ENCODE data around the gene TNNC1.

Gene TNNC1

DNA sequence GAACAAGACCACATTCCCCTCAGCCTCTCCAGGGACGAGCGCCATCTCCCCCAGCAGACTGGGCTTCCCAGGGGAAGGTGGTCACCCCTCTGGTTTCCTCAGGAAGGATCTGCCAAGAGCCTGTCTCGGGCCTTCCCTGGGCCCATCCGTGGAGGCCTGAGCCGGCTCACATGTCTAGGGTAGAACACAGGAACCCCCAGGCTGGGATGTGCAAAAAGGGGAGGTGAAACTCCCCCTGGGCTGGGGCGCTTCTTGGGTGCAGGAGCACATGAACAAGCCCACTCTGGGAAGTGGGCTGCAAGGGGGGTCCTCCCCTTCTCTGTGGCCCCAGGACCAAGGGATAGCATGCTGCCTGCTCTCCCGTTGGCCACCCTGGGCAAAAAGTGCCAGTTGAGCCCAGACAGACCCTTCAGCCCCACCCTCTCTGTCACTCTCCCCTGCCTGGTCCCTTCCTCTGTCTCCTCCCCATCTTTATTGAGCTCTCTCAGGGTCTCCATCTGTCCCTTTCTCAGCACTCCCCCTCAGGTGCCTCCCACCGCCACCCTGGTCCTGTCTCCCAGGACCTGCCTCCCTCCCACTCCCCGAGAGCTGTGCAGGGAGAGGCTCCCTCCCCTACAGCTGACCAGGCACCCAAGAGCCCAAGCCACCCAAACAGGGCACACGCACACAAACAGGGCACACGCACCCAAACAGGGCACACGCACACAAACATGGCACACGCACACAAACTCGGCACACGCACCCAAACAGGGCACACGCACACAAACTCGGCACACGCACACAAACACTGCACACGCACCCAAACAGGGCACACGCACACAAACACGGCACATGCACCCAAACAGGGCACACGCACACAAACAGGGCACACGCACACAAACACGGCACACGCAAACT is 9.8 kb downstream of the TNNC1 start:
- no peak for DNase-seq (ENCODE audit: low read depth in 2 of 2)

GRCh38 chr3:52443268-52443610 is 10.6 kb downstream of the TNNC1 start:
- DNase-seq (ENCODE audit: low read depth in 2 of 2): no peak

- DNase-seq (ENCODE audit: low read depth in 2 of 2): no peak
Observed at GRCh38 chr3:52442409-52443267, 11.2 kb downstream of the TNNC1 start.

- DNase-seq (ENCODE audit: low read depth in 2 of 2): no peak
Observed at GRCh38 chr3:52441772-52442332, 12.0 kb downstream of the TNNC1 start.

DNA sequence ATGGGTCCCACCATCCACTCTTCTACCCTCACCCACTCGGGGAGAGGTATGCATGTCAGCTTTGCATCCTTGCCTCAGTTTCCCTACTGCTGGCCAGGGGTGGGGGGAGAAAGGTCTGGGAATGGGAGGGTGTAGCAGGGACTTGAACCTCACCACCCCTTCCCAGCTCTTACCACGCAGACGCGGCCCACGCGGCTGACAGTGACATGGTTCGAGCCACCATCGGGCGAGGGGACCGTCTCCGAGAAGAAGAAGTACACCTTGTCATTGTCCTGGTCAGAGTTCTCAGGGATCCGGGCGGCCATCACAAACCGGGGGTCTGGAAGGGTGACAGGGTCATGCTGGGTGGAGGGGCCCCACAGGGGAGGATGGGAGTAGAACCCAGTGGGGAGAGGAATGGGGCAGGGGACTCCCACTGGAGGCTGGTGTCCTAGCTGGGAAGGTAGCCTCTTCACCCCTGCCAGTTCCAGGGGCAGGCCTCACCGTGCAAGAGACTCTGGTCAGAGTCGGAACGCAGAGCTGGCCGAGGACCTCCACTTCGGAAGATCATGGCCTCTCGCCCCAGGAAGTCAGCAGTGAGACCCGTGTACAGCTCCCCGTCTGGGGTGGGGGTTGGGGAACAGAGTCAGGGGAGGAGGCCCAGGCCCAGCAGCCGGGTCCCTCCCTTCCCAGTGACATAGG is 12.6 kb downstream of the TNNC1 start:
- DNase-seq (ENCODE audit: low read depth in 2 of 2): no peak

- DNase-seq (ENCODE audit: low read depth in 2 of 2): no peak
Observed at GRCh38 chr3:52440671-52441070, 13.2 kb downstream of the TNNC1 start.

- no peak for DNase-seq (ENCODE audit: low read depth in 2 of 2)
Observed at GRCh38 chr3:52440249-52440551, 13.6 kb downstream of the TNNC1 start.

- no peak for DNase-seq (ENCODE audit: low read depth in 2 of 2)
Observed at GRCh38 chr3:52439426-52440248, 14.2 kb downstream of the TNNC1 start.

DNA sequence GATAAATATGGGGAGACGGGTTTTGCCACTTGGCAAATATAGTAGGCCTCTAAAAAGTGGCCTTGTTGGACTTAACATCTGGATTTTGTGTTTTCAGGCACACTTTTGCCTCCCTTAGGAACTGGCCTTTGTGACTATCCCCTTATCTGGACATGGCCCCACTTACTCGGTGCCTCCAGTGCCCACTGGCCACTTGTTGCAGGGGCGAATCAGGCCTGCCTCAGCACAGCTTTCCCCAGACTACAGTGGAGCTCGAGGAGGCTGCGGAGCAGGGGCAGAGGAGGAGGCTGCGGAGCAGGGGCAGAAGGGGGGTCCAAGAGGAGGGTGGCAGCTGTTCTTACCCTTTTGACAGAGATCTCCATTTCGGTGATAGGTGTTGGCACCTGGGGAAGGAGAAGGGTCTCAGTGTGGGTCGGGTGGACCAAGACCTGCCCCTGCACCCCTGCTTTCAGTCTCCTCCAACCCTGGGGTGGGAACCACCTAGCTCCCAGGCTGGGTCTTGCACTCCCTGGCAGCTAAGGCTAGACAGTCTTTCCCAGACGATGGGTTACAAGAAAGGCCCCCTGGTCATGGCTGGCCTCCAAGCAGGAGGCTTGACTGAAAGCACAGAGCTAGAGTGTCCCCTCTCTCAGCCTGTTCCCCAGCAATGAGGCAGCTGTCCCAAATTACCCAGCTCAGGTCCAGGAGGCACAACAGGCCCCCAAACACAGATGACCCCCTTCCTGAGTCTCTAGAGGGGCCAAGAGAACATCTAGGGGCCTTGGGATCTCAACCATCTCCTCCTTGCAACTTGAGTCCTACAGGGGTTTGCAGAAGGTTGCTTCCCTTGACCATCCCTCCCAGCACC is 15.0 kb downstream of the TNNC1 start:
- DNase-seq (ENCODE audit: low read depth in 2 of 2): no peak

GRCh38 chr3:52438104-52438376 is 15.8 kb downstream of the TNNC1 start:
- DNase-seq (ENCODE audit: low read depth in 2 of 2): no peak

GRCh38 chr3:52437326-52438103 is 16.3 kb downstream of the TNNC1 start:
- DNase-seq (ENCODE audit: low read depth in 2 of 2): no peak

GRCh38 chr3:52436500-52437149 is 17.2 kb downstream of the TNNC1 start:
- DNase-seq (ENCODE audit: low read depth in 2 of 2): peak in 1 of 2 experiments; percentile 32

DNA sequence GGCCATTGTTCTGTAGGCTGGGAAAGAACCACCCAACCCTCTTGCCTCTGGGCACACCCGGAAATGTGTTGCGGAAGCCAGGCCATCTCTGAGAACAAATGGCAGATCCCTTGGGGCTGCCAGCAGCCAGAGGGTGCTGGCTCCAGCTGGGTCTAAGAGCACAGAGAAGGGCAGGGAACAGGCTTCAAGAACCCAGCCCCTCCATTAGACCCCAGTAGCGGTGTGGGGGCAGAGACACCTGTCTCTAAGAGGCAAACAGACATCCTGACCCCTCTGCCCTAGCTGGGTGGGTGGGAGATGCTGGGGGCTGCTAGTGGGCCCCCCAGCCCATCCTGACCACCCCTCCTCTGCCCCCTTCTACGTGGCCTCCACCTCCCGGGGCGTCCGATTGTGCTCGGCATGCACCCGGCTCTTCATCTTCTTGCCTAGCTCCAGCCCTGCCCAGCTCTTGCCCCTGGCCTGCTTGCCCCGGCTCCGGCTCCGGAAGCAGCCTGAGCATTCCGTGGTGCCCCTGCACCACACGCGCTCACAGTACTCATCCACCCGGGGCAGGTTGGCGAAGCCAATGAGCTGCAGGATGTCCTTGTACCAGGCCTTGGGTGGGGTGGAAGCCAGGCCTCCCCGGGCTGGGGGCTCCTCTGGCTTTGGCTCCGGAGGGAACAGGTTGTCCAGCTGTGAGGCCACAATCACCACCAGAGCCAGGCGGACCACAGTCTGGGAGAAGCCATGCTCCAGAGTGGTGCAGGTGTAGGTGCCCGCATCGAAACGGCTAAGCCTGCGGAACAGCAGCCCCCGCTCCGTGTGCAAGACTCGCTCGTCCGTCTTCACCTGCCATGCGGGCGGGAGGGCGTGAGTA is 18.4 kb downstream of the TNNC1 start:
- DNase-seq (ENCODE audit: low read depth in 2 of 2): no peak

DNA sequence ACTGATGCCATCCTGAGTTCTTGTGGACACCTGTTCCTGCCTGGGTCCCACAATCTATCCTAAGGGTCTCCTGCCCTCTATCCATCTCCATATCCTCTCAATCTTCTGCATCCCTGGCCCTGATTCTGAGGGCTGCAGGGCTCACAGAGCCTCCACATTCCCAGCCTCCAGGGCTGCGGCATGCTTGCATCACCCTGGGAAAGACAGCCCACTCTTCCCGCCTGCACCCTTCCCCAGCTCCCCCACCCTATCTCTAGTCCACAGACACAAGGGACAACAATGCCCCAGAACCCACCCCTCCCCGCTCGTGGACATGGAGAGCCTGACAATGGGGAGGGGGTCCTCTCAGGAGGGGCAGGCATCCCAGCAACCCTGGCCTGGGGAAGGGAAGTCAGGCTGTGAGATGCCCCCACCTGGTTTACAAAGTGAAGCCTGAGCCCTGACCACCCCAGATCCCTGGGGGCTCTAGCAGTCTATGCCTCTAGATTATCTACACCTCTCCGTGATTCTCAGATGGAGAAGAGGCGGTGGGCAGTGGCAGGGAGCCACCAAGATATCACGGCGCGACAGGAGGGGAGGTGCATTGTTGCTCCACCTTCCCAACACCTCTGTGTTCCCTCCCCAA is 19.2 kb downstream of the TNNC1 start:
- DNase-seq (ENCODE audit: low read depth in 2 of 2): no peak

- DNase-seq (ENCODE audit: low read depth in 2 of 2): no peak
Observed at GRCh38 chr3:52433996-52434479, 19.8 kb downstream of the TNNC1 start.

- no peak for DNase-seq (ENCODE audit: low read depth in 2 of 2)
Observed at GRCh38 chr3:52433328-52433995, 20.4 kb downstream of the TNNC1 start.

DNA sequence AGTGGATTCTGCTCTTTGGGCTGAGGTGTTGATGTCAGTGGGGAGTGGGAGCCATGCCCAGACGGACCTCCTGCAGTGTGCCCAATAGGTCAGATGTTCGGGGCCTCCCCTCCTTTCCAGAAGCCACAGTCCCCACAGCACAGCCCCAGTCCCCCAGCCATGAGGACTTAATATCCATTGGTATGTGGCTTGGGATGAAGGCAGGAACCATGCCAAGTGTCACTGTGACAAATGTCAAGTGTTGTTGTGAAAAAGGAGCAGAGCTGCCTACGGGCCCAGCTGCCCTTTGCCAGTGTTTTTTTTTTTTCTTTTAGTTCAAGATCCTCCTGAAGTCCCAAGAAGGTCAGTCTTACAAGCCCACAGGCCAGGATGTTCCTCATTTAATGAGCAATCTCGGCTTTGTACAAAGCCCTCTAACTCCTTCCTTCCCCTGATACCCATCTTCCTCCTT is 21.1 kb downstream of the TNNC1 start:
- DNase-seq (ENCODE audit: low read depth in 2 of 2): no peak

Data from fibroblast of skin of left quadriceps (primary cell).